GM10266 (cell line): ENCODE data around the gene KLK13.
A peak's percentile ranks its signal among the peaks of the same experiment; 100 is the strongest.

Experiments used
- DNase-seq: peaks from one replicate; pipeline ENCODE4 v3.0.0; 2012; ENCODE audit errors: extremely low spot score
- TF ChIP-seq, protein P1 (sequence below): IDR thresholded peaks from 2 replicates; pipeline ENCODE4 v1.5.1; 2012; ENCODE audit warnings: mild to moderate bottlenecking, low read depth; ENCODE audit not compliant: control insufficient read depth, insufficient read depth; ENCODE audit errors: missing control alignments

KLK13 gene

GRCh38 chr19:51027873-51028272 lies 37.0 kb downstream of the KLK13 start:
- TF ChIP-seq, protein P1, sequence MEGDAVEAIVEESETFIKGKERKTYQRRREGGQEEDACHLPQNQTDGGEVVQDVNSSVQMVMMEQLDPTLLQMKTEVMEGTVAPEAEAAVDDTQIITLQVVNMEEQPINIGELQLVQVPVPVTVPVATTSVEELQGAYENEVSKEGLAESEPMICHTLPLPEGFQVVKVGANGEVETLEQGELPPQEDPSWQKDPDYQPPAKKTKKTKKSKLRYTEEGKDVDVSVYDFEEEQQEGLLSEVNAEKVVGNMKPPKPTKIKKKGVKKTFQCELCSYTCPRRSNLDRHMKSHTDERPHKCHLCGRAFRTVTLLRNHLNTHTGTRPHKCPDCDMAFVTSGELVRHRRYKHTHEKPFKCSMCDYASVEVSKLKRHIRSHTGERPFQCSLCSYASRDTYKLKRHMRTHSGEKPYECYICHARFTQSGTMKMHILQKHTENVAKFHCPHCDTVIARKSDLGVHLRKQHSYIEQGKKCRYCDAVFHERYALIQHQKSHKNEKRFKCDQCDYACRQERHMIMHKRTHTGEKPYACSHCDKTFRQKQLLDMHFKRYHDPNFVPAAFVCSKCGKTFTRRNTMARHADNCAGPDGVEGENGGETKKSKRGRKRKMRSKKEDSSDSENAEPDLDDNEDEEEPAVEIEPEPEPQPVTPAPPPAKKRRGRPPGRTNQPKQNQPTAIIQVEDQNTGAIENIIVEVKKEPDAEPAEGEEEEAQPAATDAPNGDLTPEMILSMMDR = no peak
- DNase-seq = no peak

- peak; percentile 25 for DNase-seq
- TF ChIP-seq, protein P1 = no peak
Observed at GRCh38 chr19:51027126-51027806, 37.6 kb downstream of the KLK13 start.

DNA sequence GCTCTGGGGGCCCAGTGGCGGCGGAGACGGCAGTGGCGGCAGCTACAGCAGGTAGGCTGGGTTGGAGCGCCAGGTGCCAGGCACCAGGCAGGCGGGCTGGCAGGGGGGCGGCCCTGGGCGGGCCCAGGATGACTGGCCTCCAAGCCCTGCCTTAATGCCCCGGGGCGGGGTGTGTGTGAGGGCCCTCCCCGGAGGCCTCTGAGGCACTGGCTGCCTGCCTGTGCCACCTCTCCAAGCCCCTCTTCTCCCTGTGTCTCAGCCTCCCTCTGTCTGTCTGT lies 38.4 kb downstream of the KLK13 start, which contains the start of gene KLK11:
KLK11 (minus strand) TSS at position 63 of the 278 bp plus-strand sequence. CDS start 985 bp downstream, outside the sequence.
- DNase-seq = no peak
- TF ChIP-seq, protein P1 = no peak

- DNase-seq = peak; percentile 35
- TF ChIP-seq, protein P1 = no peak
Observed at GRCh38 chr19:51025809-51026553, 38.9 kb downstream of the KLK13 start.

DNA sequence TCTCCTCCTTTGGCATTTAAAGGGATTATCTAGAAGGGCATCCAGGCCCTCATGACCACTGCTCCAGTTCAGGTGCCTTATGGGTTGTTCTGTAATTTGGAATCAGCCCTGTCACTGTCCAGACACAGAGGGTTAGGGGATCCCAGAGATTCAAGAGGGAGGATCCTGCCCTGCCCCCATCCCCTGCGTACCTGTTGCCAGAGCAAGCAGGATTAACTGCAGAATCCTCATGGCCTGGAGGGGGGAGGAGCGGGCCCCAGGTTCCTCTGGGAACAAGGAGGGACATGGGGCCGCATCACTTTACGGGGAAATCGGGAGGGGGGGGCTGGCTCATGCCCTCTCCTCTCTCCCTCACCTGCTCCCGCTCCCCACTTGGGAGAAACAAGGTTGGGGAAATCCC lies 39.5 kb downstream of the KLK13 start:
- TF ChIP-seq, protein P1 = no peak
- no peak for DNase-seq

DNA sequence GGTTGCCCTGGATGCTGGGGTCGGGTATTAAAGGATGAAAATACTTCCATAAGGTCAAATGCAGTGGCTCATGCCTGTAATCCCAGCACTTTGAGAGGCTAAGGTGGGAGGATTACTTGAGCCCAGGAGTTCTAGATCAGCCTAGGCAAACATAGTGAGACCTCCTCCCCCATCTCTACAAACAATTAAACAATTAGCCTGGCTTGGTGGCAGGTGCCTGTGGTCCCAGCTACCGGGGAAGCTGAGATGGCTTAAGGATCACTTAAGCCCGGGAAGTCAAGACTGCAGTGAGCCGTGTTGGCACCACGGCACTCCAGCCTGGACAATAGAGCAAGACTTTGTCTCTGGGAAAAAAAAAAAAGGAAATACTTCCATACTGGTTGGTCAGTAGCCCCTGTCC lies 40.0 kb downstream of the KLK13 start:
- no peak for DNase-seq

More for the DNA sequence above, 40.0 kb downstream of the KLK13 start:
- TF ChIP-seq, protein P1 = no peak
